HL-60 (cell line): ENCODE measurements around the gene RNF152.

Experiments
- CTCF ChIP-seq: IDR thresholded peaks from one replicate; pipeline ENCODE4 v1.5.1; 2011; ENCODE audit warnings: low read length, control low read depth, inconsistent platforms; ENCODE audit not compliant: insufficient read depth
- GABPA ChIP-seq: IDR thresholded peaks from 2 replicates; pipeline ENCODE4 v1.6.1; 2012; ENCODE audit warnings: low read depth
- POLR2AphosphoS5 ChIP-seq: IDR thresholded peaks from 2 replicates; pipeline ENCODE4 v1.6.1; 2012; ENCODE audit warnings: low read depth
- REST ChIP-seq: IDR thresholded peaks from 2 replicates; pipeline ENCODE4 v1.6.1; 2012; ENCODE audit warnings: low read depth; ENCODE audit not compliant: insufficient replicate concordance
- SPI1 ChIP-seq: IDR thresholded peaks from 2 replicates; pipeline ENCODE4 v1.6.1; 2012; ENCODE audit warnings: low read depth, mild to moderate bottlenecking, borderline replicate concordance

GRCh38 chr18:61823595-61823994 is 69.2 kb downstream of the RNF152 start:
- TF ChIP-seq CTCF (no peak), REST (no peak), POLR2AphosphoS5 (no peak), GABPA (no peak), SPI1 (no peak)
